HG03575 (cell line): ENCODE measurements around the gene LIPT2.
A peak's percentile ranks its signal among the peaks of the same experiment; 100 is the strongest.
"Not testable (repeated sequence)": the region's sequence is repeated elsewhere in the genome, so short reads cannot be mapped to it uniquely, and the experiment has no call there.

Experiments
- ATAC-seq: cut with Tn5 transposase; IDR thresholded peaks from one replicate; pipeline ENCODE4 v1.9.1; 2021; ENCODE audit not compliant: unreplicated experiment, insufficient number of reproducible peaks, low FRiP score; ENCODE audit errors: extremely low read depth

LIPT2 gene

GRCh38 chr11:74492974-74493790 is at the start of gene LIPT2:
TSS of gene LIPT2 (minus strand) at chr11:74493724. CDS start at chr11:74493703, 21 bp downstream.
- ATAC-seq: peak; percentile 55

- ATAC-seq: no peak
These were observed 47.9 kb upstream of the LIPT2 start for GRCh38 chr11:74541466-74541865.

DNA sequence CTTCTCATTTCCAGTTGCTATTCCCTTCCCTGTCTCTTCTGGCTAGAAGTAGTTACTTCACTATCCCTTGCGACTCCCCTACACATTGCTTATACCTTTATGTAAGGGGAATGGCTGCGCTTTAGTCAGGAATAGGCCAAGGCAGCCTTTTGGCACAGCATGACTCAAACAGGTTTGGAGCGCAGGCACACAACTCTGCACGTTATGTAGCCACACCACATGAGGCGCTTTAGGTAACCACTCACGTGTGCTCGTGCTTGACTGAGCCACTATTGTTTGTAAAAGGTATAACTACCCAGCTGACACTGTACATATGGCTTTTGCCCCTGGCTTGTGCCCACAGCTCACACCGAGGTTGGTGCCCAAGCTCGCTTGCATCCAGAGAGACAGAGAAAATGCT is 46.7 kb upstream of the LIPT2 start:
- no peak for ATAC-seq

GRCh38 chr11:74538680-74539079 is 45.2 kb upstream of the LIPT2 start:
- no peak for ATAC-seq

DNA sequence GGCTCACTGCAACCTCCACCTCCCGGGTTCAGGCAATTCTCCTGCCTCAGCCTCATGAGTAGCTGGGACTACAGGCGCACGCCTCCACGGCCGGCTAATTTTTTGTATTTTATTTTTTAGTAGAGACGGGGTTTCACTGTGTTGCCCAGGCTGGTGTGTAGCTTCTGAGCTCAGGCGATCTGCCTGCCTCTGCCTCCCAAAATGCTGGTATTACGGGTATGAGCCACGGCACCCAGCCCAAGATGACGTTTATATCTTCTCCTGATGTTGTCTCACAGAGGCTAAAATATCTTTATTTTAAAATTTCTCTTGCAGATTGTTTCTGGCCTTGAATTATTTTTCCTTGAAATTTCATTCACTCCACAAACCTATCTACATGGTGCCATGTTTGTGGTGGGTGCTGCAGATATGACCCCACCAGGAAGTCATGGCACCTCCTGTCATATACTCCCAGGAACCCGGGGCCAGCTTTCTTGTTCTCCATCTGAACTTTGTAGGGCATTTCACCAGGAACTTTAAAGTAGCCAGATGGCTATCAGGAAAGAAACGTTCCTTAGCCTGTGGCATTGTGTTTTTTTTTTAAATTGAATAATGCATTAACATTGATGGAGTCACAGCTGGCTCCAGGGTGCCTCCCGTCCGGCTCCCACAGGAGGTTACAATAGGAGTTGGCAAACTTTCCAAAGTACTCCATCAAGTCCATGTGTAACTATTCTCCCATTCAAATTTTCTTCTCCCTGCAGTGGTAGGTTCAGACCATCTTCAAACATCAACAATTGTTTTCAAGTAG is 42.0 kb upstream of the LIPT2 start:
- no peak for ATAC-seq

GRCh38 chr11:74534946-74535275 is 41.4 kb upstream of the LIPT2 start:
- ATAC-seq: not testable (repeated sequence)

DNA sequence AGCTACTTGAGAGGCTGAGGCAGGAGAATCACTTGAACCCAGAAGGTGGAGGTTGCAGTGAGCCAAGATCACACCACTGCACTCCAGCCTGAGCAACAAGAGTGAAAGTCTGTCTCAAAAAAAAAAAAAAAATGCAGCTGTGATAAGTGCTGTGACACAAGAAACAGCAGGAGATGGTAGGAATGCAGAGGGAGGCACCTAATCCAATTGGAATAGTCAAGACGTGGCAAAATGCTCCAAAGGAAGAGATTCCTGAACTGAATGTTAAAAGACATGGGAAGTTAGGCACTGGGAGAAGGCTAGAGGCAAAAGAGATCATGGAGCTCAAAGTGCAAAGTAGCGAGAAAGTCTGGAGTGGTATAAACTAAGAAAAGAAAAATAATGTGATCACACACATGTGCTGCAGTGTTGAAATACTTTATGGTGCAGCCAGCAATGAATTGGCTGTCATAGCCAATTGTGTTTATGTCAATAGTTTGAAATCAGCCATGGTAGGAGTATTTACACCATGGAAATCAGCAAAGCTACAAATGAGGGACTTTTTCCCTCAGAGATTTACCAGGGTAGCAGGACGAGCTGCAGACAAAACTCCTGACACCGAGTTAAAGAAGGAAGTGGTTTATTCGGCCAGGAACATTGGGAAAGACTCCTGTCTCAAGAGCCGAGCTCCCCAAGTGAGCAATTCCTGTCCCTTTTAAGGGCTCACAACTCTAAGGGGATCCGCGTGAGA is 40.9 kb upstream of the LIPT2 start:
- ATAC-seq: no peak

- ATAC-seq: no peak
These were observed 39.9 kb upstream of the LIPT2 start for GRCh38 chr11:74533421-74533820.

GRCh38 chr11:74532501-74533246 is 39.1 kb upstream of the LIPT2 start:
- no peak for ATAC-seq

DNA sequence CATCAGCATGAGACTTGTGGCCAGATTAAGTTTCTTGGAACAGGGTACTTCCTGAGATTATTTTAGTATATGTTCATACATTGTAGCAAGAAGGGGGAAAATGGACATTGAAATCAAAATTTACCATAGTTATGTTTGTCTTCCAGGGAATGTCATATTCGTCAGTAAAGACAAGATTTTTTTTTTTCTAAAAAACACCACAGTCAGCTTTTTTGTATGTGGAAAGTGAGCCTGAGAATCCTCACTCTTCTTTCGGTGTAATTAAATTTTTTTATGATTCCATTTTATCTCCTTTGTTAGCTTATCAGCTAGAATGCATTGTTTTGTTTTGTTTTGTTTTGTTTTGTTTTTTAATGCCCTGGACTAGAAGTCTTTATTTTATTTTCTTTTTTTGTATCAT is 31.5 kb upstream of the LIPT2 start:
- ATAC-seq: no peak

- no peak for ATAC-seq
These were observed 31.0 kb upstream of the LIPT2 start for GRCh38 chr11:74524501-74524900.

DNA sequence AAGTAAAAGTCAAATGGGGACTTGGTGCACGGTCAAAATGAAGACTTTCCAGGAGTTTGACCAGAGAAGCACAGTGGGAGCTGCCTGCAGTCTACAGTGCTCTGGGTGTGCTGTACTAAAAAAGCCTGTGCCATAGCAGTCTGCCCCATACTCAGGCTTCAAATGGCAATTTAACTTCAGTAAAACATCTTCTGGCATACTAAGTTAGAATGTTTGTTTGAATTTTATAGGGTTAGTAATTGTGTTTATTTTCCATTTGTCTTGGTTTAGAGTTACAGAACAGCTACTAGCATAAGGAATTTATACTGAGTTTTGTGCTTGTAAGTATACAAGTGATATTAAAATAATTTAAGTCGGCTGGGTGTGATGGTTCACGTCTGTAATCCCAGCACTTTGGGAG is 29.3 kb upstream of the LIPT2 start:
- no peak for ATAC-seq

DNA sequence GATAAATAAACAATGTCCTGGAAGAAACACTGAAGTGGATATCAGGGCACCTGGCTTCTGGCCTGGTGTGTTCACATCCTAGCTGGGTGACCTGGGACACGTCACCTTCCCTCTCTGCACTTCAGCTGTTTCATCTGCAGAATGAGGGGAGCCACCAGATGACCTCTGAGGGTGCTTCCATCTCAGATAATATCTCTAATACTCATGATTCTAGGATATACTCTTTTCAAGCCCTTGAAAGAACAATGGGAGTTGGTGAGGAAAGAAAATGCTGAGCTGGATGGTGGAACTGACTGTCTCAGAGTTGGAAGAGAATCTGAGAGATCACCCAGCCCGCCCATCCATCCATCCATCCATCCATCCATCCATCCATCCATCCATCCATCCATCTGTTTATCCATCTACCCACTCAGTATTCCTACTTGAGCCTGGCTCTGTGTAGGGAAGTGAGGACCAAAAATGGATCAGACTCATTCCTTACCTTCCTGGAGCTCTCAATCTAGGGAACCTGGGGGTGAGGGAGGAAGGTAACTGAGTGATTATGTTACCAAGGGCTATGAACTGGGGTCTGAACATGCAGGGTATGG is 28.2 kb upstream of the LIPT2 start:
- ATAC-seq: no peak

DNA sequence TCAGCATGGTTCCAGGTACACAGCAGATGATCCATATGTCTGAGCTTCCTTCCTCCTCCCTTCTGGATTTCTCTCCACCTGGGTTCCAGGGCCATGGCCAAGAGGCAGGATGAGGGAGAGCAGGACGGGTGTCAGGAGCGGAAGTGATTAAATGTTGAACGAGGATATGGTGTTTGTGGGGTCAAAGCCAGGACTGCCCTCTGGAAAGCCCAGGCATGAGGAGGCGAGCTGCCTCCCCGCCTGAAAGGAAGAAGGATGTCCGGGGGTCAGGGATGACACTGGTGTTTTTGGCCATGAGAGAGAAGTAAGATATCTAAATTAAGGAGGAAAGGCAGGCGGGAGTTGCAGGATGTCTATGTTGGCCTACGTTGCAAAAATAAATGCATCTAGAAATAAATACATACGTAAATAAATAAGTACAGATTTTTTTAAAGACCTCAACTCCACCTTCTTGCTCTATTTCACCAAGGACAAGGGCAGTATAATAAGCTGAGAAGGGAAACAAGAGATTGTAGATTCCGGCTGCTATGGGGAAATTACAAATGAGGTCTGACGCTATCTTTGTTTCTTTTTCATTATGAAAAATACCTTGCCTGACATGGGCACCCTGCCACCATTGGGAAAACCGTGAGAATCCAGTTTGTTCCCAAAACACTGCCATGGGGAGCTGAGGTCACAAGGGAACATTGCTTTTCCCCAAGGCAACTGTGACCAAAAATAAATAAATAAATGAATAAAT is 27.6 kb upstream of the LIPT2 start:
- ATAC-seq: no peak

DNA sequence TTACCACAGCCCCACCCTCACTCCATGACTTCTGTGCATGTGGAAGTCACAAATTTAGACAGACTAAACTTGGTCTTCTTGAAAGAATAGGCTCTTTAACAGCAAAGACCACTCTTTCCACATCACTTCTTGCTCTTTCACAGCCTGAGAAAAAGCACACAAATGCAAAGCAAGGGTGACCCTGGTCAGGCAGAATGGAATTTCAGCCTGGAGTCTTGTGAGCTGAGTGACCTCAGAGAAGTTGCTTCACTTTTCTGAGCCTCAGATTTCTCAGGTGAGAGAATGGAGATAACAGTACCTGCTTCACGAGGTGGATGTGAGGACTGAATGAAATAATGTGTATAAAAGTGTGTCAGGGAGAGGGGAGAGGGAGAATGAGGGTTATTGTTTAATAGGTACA is 26.8 kb upstream of the LIPT2 start:
- ATAC-seq: no peak

DNA sequence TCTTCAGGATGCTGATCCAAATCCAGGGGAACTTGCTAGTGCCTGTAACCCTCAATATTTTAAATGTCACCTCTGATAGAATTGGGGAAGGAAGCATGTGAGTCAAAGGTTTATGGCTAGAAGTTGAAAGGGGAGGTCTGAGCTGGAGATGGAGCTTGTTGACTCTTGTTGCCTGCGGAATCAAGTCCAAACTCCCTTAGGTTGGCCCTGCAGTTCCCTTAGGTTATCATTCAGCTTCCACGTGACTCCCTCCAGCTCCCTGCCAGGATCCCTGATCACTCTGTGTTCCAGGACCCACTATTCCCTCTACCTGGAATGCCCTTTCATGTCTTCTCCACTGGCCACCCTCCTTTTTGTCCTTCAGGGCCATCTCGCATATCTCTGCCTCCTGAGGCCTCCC is 26.2 kb upstream of the LIPT2 start:
- ATAC-seq: no peak

DNA sequence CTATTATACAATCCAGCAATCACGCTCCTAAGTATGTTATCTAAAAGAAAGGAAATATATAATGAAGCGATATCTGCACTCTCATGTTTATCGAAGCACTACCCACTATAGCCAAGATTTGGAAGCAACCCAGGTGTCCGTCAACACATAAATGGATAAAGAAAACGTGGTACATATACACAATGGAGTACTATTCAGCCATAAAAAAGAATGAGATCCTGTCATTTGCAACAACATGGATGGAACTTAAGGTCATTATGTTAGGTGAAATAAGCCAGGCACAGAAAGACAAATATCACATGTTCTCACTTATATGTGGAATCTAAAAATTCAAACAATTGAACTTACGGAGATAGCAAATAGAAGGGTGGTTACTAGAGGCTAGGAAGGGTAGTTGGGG is 24.1 kb upstream of the LIPT2 start:
- ATAC-seq: not testable (repeated sequence)

- ATAC-seq: no peak
These were observed 14.1 kb upstream of the LIPT2 start for GRCh38 chr11:74507582-74507981.
